Cardiac muscle cell (in vitro differentiated cells and primary cell): ENCODE results near the gene ARPP21. TPM values are rescaled to one million over a fixed set of nuclear protein-coding genes. Genes with fewer than 3 reads are reported as not detected.

Experiments used
- DNase-seq, 2 donors: peaks; one replicate each; pipeline versions ENCODE4 v3.0.0 to v3.0.0-alpha.2; 2010 to 2017; ENCODE audit warnings: low read depth in 1 of 2, low spot score in 1 of 2
- H3K27ac ChIP-seq: fragments of 200-600 bp; sonication (generic); 2 replicates; pipeline ENCODE4 v1.5.1; 2016
- H3K27me3 ChIP-seq: fragments of 200-600 bp; sonication (generic); 2 replicates; pipeline ENCODE4 v1.6.0; 2016; ENCODE audit warnings: control low read depth
- H3K36me3 ChIP-seq: fragments of 200-600 bp; sonication (generic); 2 replicates; pipeline ENCODE4 v1.5.1; 2016; ENCODE audit warnings: control low read depth
- H3K4me1 ChIP-seq: fragments of 200-600 bp; sonication (generic); 2 replicates; pipeline ENCODE4 v1.8.1; 2017; ENCODE audit warnings: low read depth, mild to moderate bottlenecking, mixed run types
- H3K4me3 ChIP-seq: fragments of 200-600 bp; sonication (generic); 2 replicates; pipeline ENCODE4 v1.5.1; 2016; ENCODE audit warnings: mild to moderate bottlenecking
- H3K9me3 ChIP-seq: fragments of 200-600 bp; sonication (generic); 2 replicates; pipeline ENCODE4 v1.5.1; 2017; ENCODE audit warnings: low read depth, mild to moderate bottlenecking, control low read depth
- CTCF ChIP-seq: IDR thresholded peaks from 2 replicates; pipeline ENCODE4 v1.5.1; 2012; ENCODE audit warnings: low read depth, mild to moderate bottlenecking, low read length
- polyA plus RNA-seq: library from polyadenylated mRNA; unstranded; fragments of >200 nt; fragmentation: Nextera tagmentation; extraction: Ambion mirVana; gene quantifications from 2 replicates; pipeline ENCODE4 v1.2.1, GENCODE V29; 2016
- total RNA-seq: library from RNA; depleted of rRNA; stranded (reverse); fragments of >200 nt; gene quantifications from 2 replicates; pipeline ENCODE4 v1.2.3, GENCODE V29; 2016

Gene ARPP21
- total and polyA plus RNA-seq, 2 experiments from 2014 or later = 0.04 TPM; not detected in 1

GRCh38 chr3:35638980-35639253 lies 408 bp upstream of the ARPP21 start:
- no peak for TF ChIP-seq CTCF
- Histone ChIP-seq H3K36me3 (no peaks in the 10 kb centered on the region), H3K4me1 (peaks cover 3% of the 10 kb centered on the region), H3K4me3 (peak overlapping the region; percentile 50), H3K9me3 (no peaks in the 10 kb centered on the region), H3K27ac (no peak overlapping the region), H3K27me3 (peaks cover 70% of the 10 kb centered on the region)
- DNase-seq = no peak

- DNase-seq = no peak
- Histone ChIP-seq H3K27me3 (peaks cover 81% of the 10 kb centered on the region), H3K4me3 (peak overlapping the region; percentile 50), H3K9me3 (no peaks in the 10 kb centered on the region), H3K36me3 (no peaks in the 10 kb centered on the region), H3K27ac (no peak overlapping the region), H3K4me1 (peaks cover 3% of the 10 kb centered on the region)
- no peak for TF ChIP-seq CTCF
These were observed 1.2 kb downstream of the ARPP21 start for GRCh38 chr3:35640190-35641165.

GRCh38 chr3:35641331-35641730 lies 2.0 kb downstream of the ARPP21 start:
- H3K27me3 ChIP-seq = peaks cover 81% of the 10 kb centered on the region
- no peaks in the 10 kb centered on the region for H3K9me3 ChIP-seq
- no peak for TF ChIP-seq CTCF
- no peak overlapping the region for H3K4me3 ChIP-seq
- DNase-seq = no peak
- no peaks in the 10 kb centered on the region for H3K36me3 ChIP-seq
- peaks cover 3% of the 10 kb centered on the region for H3K4me1 ChIP-seq
- H3K27ac ChIP-seq = no peak overlapping the region

- no peaks in the 10 kb centered on the region for H3K36me3 ChIP-seq
- H3K27me3 ChIP-seq = peaks cover 80% of the 10 kb centered on the region
- no peak overlapping the region for H3K27ac ChIP-seq
- no peak for TF ChIP-seq CTCF
- H3K4me3 ChIP-seq = no peak overlapping the region
- peaks cover 3% of the 10 kb centered on the region for H3K4me1 ChIP-seq
- no peaks in the 10 kb centered on the region for H3K9me3 ChIP-seq
- DNase-seq = no peak
These were observed 2.7 kb downstream of the ARPP21 start for GRCh38 chr3:35641920-35642527.

- Histone ChIP-seq H3K36me3 (no peaks in the 10 kb centered on the region), H3K4me3 (no peak overlapping the region), H3K27ac (no peak overlapping the region), H3K9me3 (no peaks in the 10 kb centered on the region), H3K4me1 (peaks cover 3% of the 10 kb centered on the region), H3K27me3 (peaks cover 65% of the 10 kb centered on the region)
- no peak for DNase-seq
- no peak for TF ChIP-seq CTCF
These were observed 4.2 kb downstream of the ARPP21 start for GRCh38 chr3:35643495-35643894.
